ENCODE measurements around the gene CYTH3.

GRCh38 chr7:6116211-6116610 lies 156.2 kb downstream of the CYTH3 start:
- TF ChIP-seq POLR2A (IDR thresholded peaks at IDR 0.05; ENCODE audit: low read depth, low read length), result no peak
- TF ChIP-seq PAX5 (IDR thresholded peaks at IDR 0.05; ENCODE audit: insufficient read depth, low read length, severe bottlenecking), result no peak
- no peak for TF ChIP-seq TAF1 (IDR thresholded peaks at IDR 0.05; ENCODE audit: low read depth, low read length)
- TF ChIP-seq POLR2AphosphoS5 (IDR thresholded peaks at IDR 0.05; ENCODE audit: low read depth, low read length), result no peak
- TF ChIP-seq POU2F2 (IDR thresholded peaks at IDR 0.05; ENCODE audit: low read depth, low read length), result no peak
